ENCODE data around the gene RAB11FIP3. TPM values are rescaled to one million over a fixed set of nuclear protein-coding genes. Genes with fewer than 3 reads are reported as not detected.

The RAB11FIP3 gene
- polyA plus RNA-seq, 2 of the 4 experiments (the other 2 are of a cell fraction): 6.7 to 18.0 TPM

DNA sequence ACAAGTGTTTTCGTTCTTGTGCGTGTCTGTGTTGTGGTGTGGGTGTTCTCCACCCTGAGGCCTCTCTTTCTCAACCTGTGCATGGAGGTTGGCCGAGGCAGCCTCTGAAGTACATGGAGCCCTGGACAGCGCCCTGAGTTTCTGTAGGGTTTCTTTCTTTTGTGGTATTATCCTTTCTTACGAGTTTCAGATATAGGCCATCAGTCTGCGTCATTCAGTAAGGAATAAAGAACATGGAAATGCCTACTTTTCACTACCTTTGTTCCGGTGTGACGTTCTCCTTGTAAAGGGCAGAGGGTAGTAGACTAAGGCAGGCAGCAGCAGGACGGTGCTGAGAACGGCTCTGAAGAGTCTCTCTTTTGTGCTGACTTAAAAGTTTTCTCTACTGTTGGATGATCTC is 18.6 kb downstream of the RAB11FIP3 start:
- no peak overlapping the region for H3K4me3 ChIP-seq
- H3K27ac ChIP-seq: no peak overlapping the region
- no peak for FAIRE-seq
- ATAC-seq: no peak
- peaks cover 5% of the 10 kb centered on the region; the same call in 1 of the 3 replicates for H3K4me1 ChIP-seq
- POLR2A ChIA-PET: no interaction called here
- H3K9me3 ChIP-seq: no peaks in the 10 kb centered on the region
- DNase-seq (ENCODE audit: low read depth in 1 of 2, low spot score in 1 of 2): no peak
- no peak for TF ChIP-seq CEBPB (IDR thresholded peaks at IDR 0.05)
- TF ChIP-seq, protein P1, sequence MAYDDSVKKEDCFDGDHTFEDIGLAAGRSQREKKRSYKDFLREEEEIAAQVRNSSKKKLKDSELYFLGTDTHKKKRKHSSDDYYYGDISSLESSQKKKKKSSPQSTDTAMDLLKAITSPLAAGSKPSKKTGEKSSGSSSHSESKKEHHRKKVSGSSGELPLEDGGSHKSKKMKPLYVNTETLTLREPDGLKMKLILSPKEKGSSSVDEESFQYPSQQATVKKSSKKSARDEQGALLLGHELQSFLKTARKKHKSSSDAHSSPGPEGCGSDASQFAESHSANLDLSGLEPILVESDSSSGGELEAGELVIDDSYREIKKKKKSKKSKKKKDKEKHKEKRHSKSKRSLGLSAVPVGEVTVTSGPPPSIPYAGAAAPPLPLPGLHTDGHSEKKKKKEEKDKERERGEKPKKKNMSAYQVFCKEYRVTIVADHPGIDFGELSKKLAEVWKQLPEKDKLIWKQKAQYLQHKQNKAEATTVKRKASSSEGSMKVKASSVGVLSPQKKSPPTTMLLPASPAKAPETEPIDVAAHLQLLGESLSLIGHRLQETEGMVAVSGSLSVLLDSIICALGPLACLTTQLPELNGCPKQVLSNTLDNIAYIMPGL (CRISPR knock-in tag; IDR thresholded peaks at IDR 0.05; ENCODE audit: borderline replicate concordance): no peak
- TF ChIP-seq ZFP36 (IDR thresholded peaks at IDR 0.05; ENCODE audit: borderline replicate concordance, partially characterized antibody): no peak
- TF ChIP-seq E2F6 (IDR thresholded peaks at IDR 0.05; ENCODE audit: borderline replicate concordance, low read depth): no peak
- no peak for TF ChIP-seq RCOR1 (IDR thresholded peaks at IDR 0.05; ENCODE audit: low read depth, low read length)
- TF ChIP-seq FOSL2 (IDR thresholded peaks at IDR 0.05): no peak
- TF ChIP-seq FOSL2 (CRISPR knock-in tag; IDR thresholded peaks at IDR 0.05): no peak
- TF ChIP-seq ESRRA (IDR thresholded peaks at IDR 0.05; ENCODE audit: borderline replicate concordance, low read length): no peak
- TF ChIP-seq, protein P2, sequence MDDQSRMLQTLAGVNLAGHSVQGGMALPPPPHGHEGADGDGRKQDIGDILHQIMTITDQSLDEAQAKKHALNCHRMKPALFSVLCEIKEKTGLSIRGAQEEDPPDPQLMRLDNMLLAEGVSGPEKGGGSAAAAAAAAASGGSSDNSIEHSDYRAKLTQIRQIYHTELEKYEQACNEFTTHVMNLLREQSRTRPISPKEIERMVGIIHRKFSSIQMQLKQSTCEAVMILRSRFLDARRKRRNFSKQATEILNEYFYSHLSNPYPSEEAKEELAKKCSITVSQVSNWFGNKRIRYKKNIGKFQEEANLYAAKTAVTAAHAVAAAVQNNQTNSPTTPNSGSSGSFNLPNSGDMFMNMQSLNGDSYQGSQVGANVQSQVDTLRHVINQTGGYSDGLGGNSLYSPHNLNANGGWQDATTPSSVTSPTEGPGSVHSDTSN (IDR thresholded peaks at IDR 0.05): no peak
- no peak for TF ChIP-seq TFCP2L1 (CRISPR knock-in tag; IDR thresholded peaks at IDR 0.05)
- TF ChIP-seq, protein P3, sequence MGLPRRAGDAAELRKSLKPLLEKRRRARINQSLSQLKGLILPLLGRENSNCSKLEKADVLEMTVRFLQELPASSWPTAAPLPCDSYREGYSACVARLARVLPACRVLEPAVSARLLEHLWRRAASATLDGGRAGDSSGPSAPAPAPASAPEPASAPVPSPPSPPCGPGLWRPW (IDR thresholded peaks at IDR 0.05): no peak
- no peak for TF ChIP-seq RFX5 (IDR thresholded peaks at IDR 0.05)
- no peak for TF ChIP-seq MAFK (IDR thresholded peaks at IDR 0.05; ENCODE audit: partially characterized antibody)
- TF ChIP-seq FOXS1 (CRISPR knock-in tag; IDR thresholded peaks at IDR 0.05): no peak
- TF ChIP-seq CBX2 (IDR thresholded peaks at IDR 0.05; ENCODE audit: borderline replicate concordance, low read depth): no peak
- TF ChIP-seq, protein P4, sequence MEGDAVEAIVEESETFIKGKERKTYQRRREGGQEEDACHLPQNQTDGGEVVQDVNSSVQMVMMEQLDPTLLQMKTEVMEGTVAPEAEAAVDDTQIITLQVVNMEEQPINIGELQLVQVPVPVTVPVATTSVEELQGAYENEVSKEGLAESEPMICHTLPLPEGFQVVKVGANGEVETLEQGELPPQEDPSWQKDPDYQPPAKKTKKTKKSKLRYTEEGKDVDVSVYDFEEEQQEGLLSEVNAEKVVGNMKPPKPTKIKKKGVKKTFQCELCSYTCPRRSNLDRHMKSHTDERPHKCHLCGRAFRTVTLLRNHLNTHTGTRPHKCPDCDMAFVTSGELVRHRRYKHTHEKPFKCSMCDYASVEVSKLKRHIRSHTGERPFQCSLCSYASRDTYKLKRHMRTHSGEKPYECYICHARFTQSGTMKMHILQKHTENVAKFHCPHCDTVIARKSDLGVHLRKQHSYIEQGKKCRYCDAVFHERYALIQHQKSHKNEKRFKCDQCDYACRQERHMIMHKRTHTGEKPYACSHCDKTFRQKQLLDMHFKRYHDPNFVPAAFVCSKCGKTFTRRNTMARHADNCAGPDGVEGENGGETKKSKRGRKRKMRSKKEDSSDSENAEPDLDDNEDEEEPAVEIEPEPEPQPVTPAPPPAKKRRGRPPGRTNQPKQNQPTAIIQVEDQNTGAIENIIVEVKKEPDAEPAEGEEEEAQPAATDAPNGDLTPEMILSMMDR (IDR thresholded peaks at IDR 0.05): no peak
- no peak for TF ChIP-seq JUNB (IDR thresholded peaks at IDR 0.05)
- no peak for TF ChIP-seq POLR2AphosphoS2 (conservative IDR thresholded peaks at IDR 0.05; ENCODE audit: low read length)
- TF ChIP-seq POLR2A (IDR thresholded peaks at IDR 0.05; ENCODE audit: low read length): no peak
- no peak for TF ChIP-seq EHMT2 (IDR thresholded peaks at IDR 0.05; ENCODE audit: low read depth)
- no peak for TF ChIP-seq SMC3 (IDR thresholded peaks at IDR 0.05)
- 90% methylated on average over 10 of the region's 10 CpGs for WGBS (ENCODE audit: missing lambda C conversion rate)
- CTCF ChIA-PET: no interaction called here
- H3K4me2 ChIP-seq: no peak overlapping the region

- Histone ChIP-seq H3K9me3 (no peaks in the 10 kb centered on the region), H3K4me1 (peaks cover 11% of the 10 kb centered on the region), H3K4me3 (no peak overlapping the region), H3K4me2 (no peak overlapping the region), H3K27ac (no peak overlapping the region)
- ChIA-PET CTCF (interaction anchor here (0.8 to 2.1 kb wide), 2 partner anchors 42 to 83 kb away, joined by 3 to 5 read pairs; no protein-coding TSS in a partner anchor), POLR2A (no interaction called here)
- TF ChIP-seq E2F6 (IDR thresholded peaks at IDR 0.05; ENCODE audit: borderline replicate concordance, low read depth) (no peak), EHF (CRISPR knock-in tag; IDR thresholded peaks at IDR 0.05) (no peak), POLR2AphosphoS2 (conservative IDR thresholded peaks at IDR 0.05; ENCODE audit: low read length) (no peak), ZSCAN20 (CRISPR knock-in tag; IDR thresholded peaks at IDR 0.05) (no peak)
- TF ChIP-seq, protein P5, sequence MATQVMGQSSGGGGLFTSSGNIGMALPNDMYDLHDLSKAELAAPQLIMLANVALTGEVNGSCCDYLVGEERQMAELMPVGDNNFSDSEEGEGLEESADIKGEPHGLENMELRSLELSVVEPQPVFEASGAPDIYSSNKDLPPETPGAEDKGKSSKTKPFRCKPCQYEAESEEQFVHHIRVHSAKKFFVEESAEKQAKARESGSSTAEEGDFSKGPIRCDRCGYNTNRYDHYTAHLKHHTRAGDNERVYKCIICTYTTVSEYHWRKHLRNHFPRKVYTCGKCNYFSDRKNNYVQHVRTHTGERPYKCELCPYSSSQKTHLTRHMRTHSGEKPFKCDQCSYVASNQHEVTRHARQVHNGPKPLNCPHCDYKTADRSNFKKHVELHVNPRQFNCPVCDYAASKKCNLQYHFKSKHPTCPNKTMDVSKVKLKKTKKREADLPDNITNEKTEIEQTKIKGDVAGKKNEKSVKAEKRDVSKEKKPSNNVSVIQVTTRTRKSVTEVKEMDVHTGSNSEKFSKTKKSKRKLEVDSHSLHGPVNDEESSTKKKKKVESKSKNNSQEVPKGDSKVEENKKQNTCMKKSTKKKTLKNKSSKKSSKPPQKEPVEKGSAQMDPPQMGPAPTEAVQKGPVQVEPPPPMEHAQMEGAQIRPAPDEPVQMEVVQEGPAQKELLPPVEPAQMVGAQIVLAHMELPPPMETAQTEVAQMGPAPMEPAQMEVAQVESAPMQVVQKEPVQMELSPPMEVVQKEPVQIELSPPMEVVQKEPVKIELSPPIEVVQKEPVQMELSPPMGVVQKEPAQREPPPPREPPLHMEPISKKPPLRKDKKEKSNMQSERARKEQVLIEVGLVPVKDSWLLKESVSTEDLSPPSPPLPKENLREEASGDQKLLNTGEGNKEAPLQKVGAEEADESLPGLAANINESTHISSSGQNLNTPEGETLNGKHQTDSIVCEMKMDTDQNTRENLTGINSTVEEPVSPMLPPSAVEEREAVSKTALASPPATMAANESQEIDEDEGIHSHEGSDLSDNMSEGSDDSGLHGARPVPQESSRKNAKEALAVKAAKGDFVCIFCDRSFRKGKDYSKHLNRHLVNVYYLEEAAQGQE (IDR thresholded peaks at IDR 0.05): no peak
- TF ChIP-seq, protein P6, sequence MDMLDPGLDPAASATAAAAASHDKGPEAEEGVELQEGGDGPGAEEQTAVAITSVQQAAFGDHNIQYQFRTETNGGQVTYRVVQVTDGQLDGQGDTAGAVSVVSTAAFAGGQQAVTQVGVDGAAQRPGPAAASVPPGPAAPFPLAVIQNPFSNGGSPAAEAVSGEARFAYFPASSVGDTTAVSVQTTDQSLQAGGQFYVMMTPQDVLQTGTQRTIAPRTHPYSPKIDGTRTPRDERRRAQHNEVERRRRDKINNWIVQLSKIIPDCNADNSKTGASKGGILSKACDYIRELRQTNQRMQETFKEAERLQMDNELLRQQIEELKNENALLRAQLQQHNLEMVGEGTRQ (IDR thresholded peaks at IDR 0.05): no peak
- DNase-seq (ENCODE audit: low read depth in 1 of 2, low spot score in 1 of 2) (no peak), ATAC-seq (no peak), FAIRE-seq (no peak)
- 88% methylated on average over 4 of the region's 4 CpGs for WGBS (ENCODE audit: missing lambda C conversion rate)
These were observed 20.1 kb downstream of the RAB11FIP3 start for GRCh38 chr16:445566-445965.

All from A549 (cell line).